ENCODE measurements around the gene TEKT5. TPM values are rescaled to one million over a fixed set of nuclear protein-coding genes. Genes with fewer than 3 reads are reported as not detected.

TEKT5 gene
- total RNA-seq, 4 donors from 2014 or later: 0.20 to 0.93 (median 0.42) TPM; not detected in 1

- intact Hi-C loops (cut with DNase I; ENCODE audit: low total_unique reads): no loop called here
- no peak overlapping the region for H3K4me3 ChIP-seq (ENCODE audit: low read depth, poor library complexity, severe bottlenecking)
- DNase-seq (ENCODE audit: low spot score in 2 of 2): peak in 1 of 2 donors; percentile 72
- no peak for TF ChIP-seq POLR2A (IDR thresholded peaks at IDR 0.05)
- no peak for TF ChIP-seq CTCF (IDR thresholded peaks at IDR 0.05)
- WGBS, 2 donors: 49 to 71% methylated on average over 16 of the region's 16 CpGs
These were observed 33.5 kb upstream of the TEKT5 start for GRCh38 chr16:10728003-10728887.

GRCh38 chr16:10708969-10709368 is 14.2 kb upstream of the TEKT5 start:
- no peak overlapping the region for H3K4me3 ChIP-seq (ENCODE audit: low read depth, poor library complexity, severe bottlenecking)
- intact Hi-C loops (cut with DNase I; ENCODE audit: low total_unique reads): no loop called here
- TF ChIP-seq CTCF (IDR thresholded peaks at IDR 0.05) (no peak), POLR2A (IDR thresholded peaks at IDR 0.05) (no peak)
- 53 to 69% methylated on average over 4 of the region's 4 CpGs for WGBS, 2 donors
- DNase-seq (ENCODE audit: low spot score in 2 of 2): no peak

GRCh38 chr16:10699756-10700155 is 5.0 kb upstream of the TEKT5 start:
- intact Hi-C loops (cut with DNase I; ENCODE audit: low total_unique reads): no loop called here
- WGBS, 2 donors: 43 to 58% methylated on average over 1 of the region's 1 CpG
- no peak for DNase-seq (ENCODE audit: low spot score in 2 of 2)
- H3K4me3 ChIP-seq (ENCODE audit: low read depth, poor library complexity, severe bottlenecking): no peak overlapping the region
- TF ChIP-seq POLR2A (IDR thresholded peaks at IDR 0.05): no peak
- TF ChIP-seq CTCF (IDR thresholded peaks at IDR 0.05): no peak

- H3K4me3 ChIP-seq (ENCODE audit: low read depth, poor library complexity, severe bottlenecking): no peak overlapping the region
- TF ChIP-seq CTCF (IDR thresholded peaks at IDR 0.05): no peak
- TF ChIP-seq POLR2A (IDR thresholded peaks at IDR 0.05): no peak
- 90 to 95% methylated on average over 21 of the region's 21 CpGs for whole genome bisulfite sequencing, 2 donors
- no peak for DNase-seq (ENCODE audit: low spot score in 2 of 2)
- intact Hi-C loops (cut with DNase I; ENCODE audit: low total_unique reads): no loop called here
These were observed 424 bp downstream of the TEKT5 start for GRCh38 chr16:10694306-10694705.

GRCh38 chr16:10693889-10694288 is 841 bp downstream of the TEKT5 start:
- TF ChIP-seq POLR2A (IDR thresholded peaks at IDR 0.05) (no peak), CTCF (IDR thresholded peaks at IDR 0.05) (no peak)
- intact Hi-C loops (cut with DNase I; ENCODE audit: low total_unique reads): no loop called here
- WGBS, 2 donors: 78 to 88% methylated on average over 8 of the region's 8 CpGs
- no peak for DNase-seq (ENCODE audit: low spot score in 2 of 2)
- no peak overlapping the region for H3K4me3 ChIP-seq (ENCODE audit: low read depth, poor library complexity, severe bottlenecking)

Data from lower leg skin (tissue), 4 donors.